SK-N-SH (cell line): Measurements from ENCODE around the gene NTN1. TPM values are rescaled to one million over a fixed set of nuclear protein-coding genes. Genes with fewer than 3 reads are reported as not detected.

Experiments
- CTCF ChIA-PET: fragments of 300-600, 350-600 bp; formaldehyde crosslinking; extraction: SDS; loops from one replicate; lab custom pipeline; 2021; lab: Yijun Ruan, JAX
- POLR2A ChIA-PET: fragments of 350-600 bp; sonication (Branson Sonifier 250); formaldehyde crosslinking; extraction: SDS; loops from one replicate; lab custom pipeline; 2020; ENCODE audit warnings: antibody characterized with exemption, inconsistent platforms; lab: Yijun Ruan, JAX
- DNase-seq: peaks from one replicate; pipeline ENCODE4 v3.0.0; 2012
- H2AFZ ChIP-seq: fragments of 200-600 bp; sonication (generic); 2 replicates; pipeline ENCODE4 v1.8.1; 2016; ENCODE audit warnings: antibody characterized with exemption, mild to moderate bottlenecking, low read depth
- H3F3A ChIP-seq: fragments of 200-600 bp; sonication (generic); replicated peaks from 2 replicates; pipeline ENCODE3; 2016; ENCODE audit warnings: antibody characterized with exemption, mild to moderate bottlenecking; ENCODE audit not compliant: insufficient read depth
- H3K27ac ChIP-seq, 2 experiments: fragments of 200-500 bp in 1 of 2; fragments of 200-600 bp in 1 of 2; sonication (Bioruptor generic) in 1 of 2; sonication (generic), shearing (Covaris generic) in 1 of 2; 2 replicates each; pipeline versions ENCODE4 v1.5.1 to v1.6.1; 2014 to 2016; ENCODE audit warnings: low read depth in 2 of 2, inconsistent platforms in 1 of 2, low read length in 1 of 2, mild to moderate bottlenecking in 1 of 2, mixed read lengths in 1 of 2
- H3K27me3 ChIP-seq: fragments of 200-600 bp; sonication (generic), shearing (Covaris generic); 2 replicates; pipeline ENCODE4 v1.6.1; 2016; ENCODE audit warnings: mixed run types; ENCODE audit not compliant: insufficient read depth
- H3K36me3 ChIP-seq, 2 experiments: fragments of 200-500 bp in 1 of 2; fragments of 200-600 bp in 1 of 2; sonication (Bioruptor generic) in 1 of 2; sonication (generic) in 1 of 2; replicated peaks in 1 of 2; 2 replicates each; pipeline versions ENCODE3 to v1.5.1; 2014 to 2016; ENCODE audit warnings: low read length in 1 of 2, mild to moderate bottlenecking in 1 of 2; ENCODE audit not compliant: insufficient read depth in 2 of 2, control insufficient read depth in 1 of 2
- H3K4me1 ChIP-seq, 2 experiments: fragments of 200-500 bp in 1 of 2; fragments of 200-600 bp in 1 of 2; sonication (Bioruptor generic) in 1 of 2; sonication (generic), shearing (Covaris generic) in 1 of 2; 2 replicates each; pipeline versions ENCODE4 v1.5.1 to v1.6.1; 2014 to 2016; ENCODE audit warnings: low read depth in 1 of 2, low read length in 1 of 2, mixed run types in 1 of 2; ENCODE audit not compliant: insufficient read depth in 2 of 2, control insufficient read depth in 1 of 2
- H3K4me2 ChIP-seq: fragments of 200-600 bp; sonication (generic), shearing (Covaris generic); 2 replicates; pipeline ENCODE4 v1.6.1; 2017; ENCODE audit warnings: mixed run types
- H3K4me3 ChIP-seq, 2 experiments: fragments of 200-500 bp in 1 of 2; fragments of 200-600 bp in 1 of 2; sonication (Bioruptor generic) in 1 of 2; sonication (generic), shearing (Covaris generic) in 1 of 2; 2 replicates each; pipeline versions ENCODE4 v1.5.1 to v1.8.1; 2014 to 2016; ENCODE audit warnings: low read depth in 2 of 2, inconsistent platforms in 1 of 2, low read length in 1 of 2, mild to moderate bottlenecking in 1 of 2, mixed read lengths in 1 of 2, moderate library complexity in 1 of 2
- H3K79me2 ChIP-seq: fragments of 200-600 bp; sonication (generic); 2 replicates; pipeline ENCODE4 v1.8.1; 2017; ENCODE audit warnings: mild to moderate bottlenecking; ENCODE audit not compliant: insufficient read depth
- H3K9ac ChIP-seq: fragments of 200-600 bp; sonication (generic); 2 replicates; pipeline ENCODE4 v1.6.1; 2017; ENCODE audit warnings: mixed run types
- H3K9me2 ChIP-seq: fragments of 200-600 bp; sonication (generic); 2 replicates; pipeline ENCODE4 v1.6.1; 2017; ENCODE audit warnings: mixed run types
- H3K9me3 ChIP-seq: fragments of 200-600 bp; sonication (generic); 2 replicates; pipeline ENCODE4 v1.6.1; 2017; ENCODE audit warnings: mixed run types, mild to moderate bottlenecking, moderate library complexity
- H4K20me1 ChIP-seq: fragments of 200-600 bp; sonication (generic); 2 replicates; pipeline ENCODE4 v1.6.1; 2017; ENCODE audit warnings: mild to moderate bottlenecking, mixed run types; ENCODE audit not compliant: insufficient read depth
- FOXJ3 ChIP-seq: sonication (generic); formaldehyde crosslinking; IDR thresholded peaks from 2 replicates; pipeline ENCODE4 v1.5.1; 2020; ENCODE audit warnings: mild to moderate bottlenecking, missing genetic modification reagents
- FOXM1 ChIP-seq: IDR thresholded peaks from 2 replicates; pipeline ENCODE4 v1.4.0; 2012; ENCODE audit warnings: low read depth, mild to moderate bottlenecking
- IRF3 ChIP-seq: fragments of 150-350 bp; IDR thresholded peaks from 2 replicates; pipeline ENCODE4 v1.6.1; 2016; ENCODE audit warnings: mild to moderate bottlenecking, low read depth, low read length
- NFIC ChIP-seq: IDR thresholded peaks from 2 replicates; pipeline ENCODE4 v1.4.0; 2012; ENCODE audit warnings: borderline replicate concordance
- PBX3 ChIP-seq: IDR thresholded peaks from 2 replicates; pipeline ENCODE4; 2012
- RCOR1 ChIP-seq: fragments of 150-350 bp; IDR thresholded peaks from 2 replicates; pipeline ENCODE4 v1.6.1; 2017; ENCODE audit warnings: antibody characterized with exemption, low read length
- REST ChIP-seq: IDR thresholded peaks from 2 replicates; pipeline ENCODE4 v1.6.1; 2012; ENCODE audit warnings: mild to moderate bottlenecking, low read depth, low read length, moderate library complexity
- TAF1 ChIP-seq: IDR thresholded peaks from 2 replicates; pipeline ENCODE4 v1.6.1; 2012; ENCODE audit warnings: low read depth, mild to moderate bottlenecking, low read length, moderate library complexity, borderline replicate concordance
- TCF12 ChIP-seq: IDR thresholded peaks from 2 replicates; pipeline ENCODE4 v1.4.0; 2012
- ZBTB33 ChIP-seq: IDR thresholded peaks from 2 replicates; pipeline ENCODE4 v1.4.0; 2012; ENCODE audit warnings: low read depth, borderline replicate concordance
- WGBS: methylation state at CpG from one replicate; pipeline ENCODE4 v1.1.6; 2017; ENCODE audit warnings: low lambda C conversion rate; 5-methylcytosine and 5-hydroxymethylcytosine counted together
- polyA plus RNA-seq, 3 experiments: library from polyadenylated mRNA; depleted of rRNA; stranded (reverse); fragments of >200 nt; gene quantifications; 2 replicates each; pipeline ENCODE4 v1.2.3, GENCODE V29; 2012

Gene NTN1
- polyA plus RNA-seq, 1 of the 3 experiments (the other 2 are of a cell fraction) = 0.05 TPM

GRCh38 chr17:9170336-9170735, 149.0 kb downstream of the NTN1 start:
- POLR2A ChIA-PET = no interaction called here
- no peak overlapping the region for H3K4me2 ChIP-seq
- no peaks in the 10 kb centered on the region for H3K79me2 ChIP-seq
- H3K27ac ChIP-seq = no peak overlapping the region
- H3K4me3 ChIP-seq = no peak overlapping the region
- no peak for TF ChIP-seq TCF12
- TF ChIP-seq TAF1 = no peak
- no peak for TF ChIP-seq PBX3
- no peak for TF ChIP-seq RCOR1
- no peak for TF ChIP-seq FOXJ3
- no peak for TF ChIP-seq IRF3
- no peaks in the 10 kb centered on the region for H3K4me1 ChIP-seq
- H3K9me2 ChIP-seq = no peaks in the 10 kb centered on the region
- WGBS = 19% methylated on average over 3 of the region's 4 CpGs
- H3K36me3 ChIP-seq = no peaks in the 10 kb centered on the region
- H3F3A ChIP-seq = no peaks in the 10 kb centered on the region
- H3K9ac ChIP-seq = no peak overlapping the region
- CTCF ChIA-PET = interaction anchor here (0.6 to 1.5 kb wide), 2 partner anchors 122 to 407 kb away, joined by 3 to 4 read pairs; no protein-coding TSS in a partner anchor
- DNase-seq = no peak
- H2AFZ ChIP-seq = no peak overlapping the region
- H3K27me3 ChIP-seq = peaks cover 11% of the 10 kb centered on the region; the same call in 1 of the 2 replicates
- no peaks in the 10 kb centered on the region for H4K20me1 ChIP-seq
- no peaks in the 10 kb centered on the region for H3K9me3 ChIP-seq

- ChIA-PET CTCF (interaction anchor here (1.5 kb wide), 1 partner anchor 121 kb away, joined by 3 read pairs; no protein-coding TSS in a partner anchor), POLR2A (interaction anchor here (0.7 kb wide), 1 partner anchor 92 kb away, joined by 3 read pairs; no protein-coding TSS in a partner anchor)
- no peaks in the 10 kb centered on the region for H3K4me1 ChIP-seq
- no peak overlapping the region for H3K4me2 ChIP-seq
- 24% methylated on average over 6 of the region's 6 CpGs for WGBS
- DNase-seq = no peak
- H3K9me3 ChIP-seq = no peaks in the 10 kb centered on the region
- peaks cover 11% of the 10 kb centered on the region; the same call in 1 of the 2 replicates for H3K27me3 ChIP-seq
- no peaks in the 10 kb centered on the region for H3K9me2 ChIP-seq
- no peaks in the 10 kb centered on the region for H3K36me3 ChIP-seq
- no peaks in the 10 kb centered on the region for H3F3A ChIP-seq
- H4K20me1 ChIP-seq = no peaks in the 10 kb centered on the region
- TF ChIP-seq FOXM1 (no peak), NFIC (no peak), REST (no peak), ZBTB33 (no peak), TCF12 (no peak)
- TF ChIP-seq, all 33 proteins: peak for 0
- H2AFZ ChIP-seq = no peak overlapping the region
- H3K79me2 ChIP-seq = no peaks in the 10 kb centered on the region
- H3K9ac ChIP-seq = no peak overlapping the region
- H3K27ac ChIP-seq = no peak overlapping the region
- H3K4me3 ChIP-seq = no peak overlapping the region
Observed at GRCh38 chr17:9170853-9171252, 149.5 kb downstream of the NTN1 start.
